Lower lobe of right lung (tissue), 2 donors: Measurements from ENCODE around the gene MLLT10. TPM values are rescaled to one million over a fixed set of nuclear protein-coding genes. Genes with fewer than 3 reads are reported as not detected.

Experiments used
- ATAC-seq, 2 donors: fragments of 200-7000 bp; cut with Tn5 transposase; one replicate each; pipeline ENCODE4 v1.9.1; 2020 to 2022; ENCODE audit warnings: mild to moderate bottlenecking in 2 of 2, moderate library complexity in 2 of 2
- DNase-seq: peaks from one replicate; pipeline ENCODE4 v3.0.0-alpha.2; 2020
- H3K27ac ChIP-seq: fragments of 200-600 bp; one replicate; pipeline ENCODE4 v1.8.0; 2022
- H3K27me3 ChIP-seq: fragments of 200-600 bp; one replicate; pipeline ENCODE4 v1.8.0; 2022; ENCODE audit warnings: low read depth
- H3K36me3 ChIP-seq: fragments of 200-600 bp; one replicate; pipeline ENCODE4 v1.8.0; 2022; ENCODE audit warnings: mild to moderate bottlenecking
- H3K4me1 ChIP-seq: fragments of 200-600 bp; one replicate; pipeline ENCODE4 v1.8.0; 2022
- H3K4me3 ChIP-seq: fragments of 200-600 bp; one replicate; pipeline ENCODE4 v1.8.0; 2022; ENCODE audit warnings: mild to moderate bottlenecking
- H3K9me3 ChIP-seq: fragments of 200-600 bp; one replicate; pipeline ENCODE4 v1.8.0; 2022
- intact Hi-C: fragments of 100-400 bp; cut with DNase I; formaldehyde crosslinking; loops from one replicate; pipeline ENCODE4 v1.11.0; 2022
- total RNA-seq: library from RNA; stranded (reverse); fragmentation: NEBNext Ultra II Directional; extraction: Animal tissue kit (Norgen Biotek cat#: 25700); gene quantifications from one replicate; pipeline ENCODE4 v1.2.1, GENCODE V29; 2021
- TF ChIP-seq, protein P1 (sequence below): fragments of 200-600 bp; IDR thresholded peaks from one replicate; pipeline ENCODE4 v1.8.0; 2022; ENCODE audit warnings: antibody characterized with exemption, mild to moderate bottlenecking
- donor health status: DM: no; HTN: yes; CAD: no; lungs with severe emphysema.

The MLLT10 gene
- total RNA-seq, 1 donor from 2014 or later, result 48.8 TPM

DNA sequence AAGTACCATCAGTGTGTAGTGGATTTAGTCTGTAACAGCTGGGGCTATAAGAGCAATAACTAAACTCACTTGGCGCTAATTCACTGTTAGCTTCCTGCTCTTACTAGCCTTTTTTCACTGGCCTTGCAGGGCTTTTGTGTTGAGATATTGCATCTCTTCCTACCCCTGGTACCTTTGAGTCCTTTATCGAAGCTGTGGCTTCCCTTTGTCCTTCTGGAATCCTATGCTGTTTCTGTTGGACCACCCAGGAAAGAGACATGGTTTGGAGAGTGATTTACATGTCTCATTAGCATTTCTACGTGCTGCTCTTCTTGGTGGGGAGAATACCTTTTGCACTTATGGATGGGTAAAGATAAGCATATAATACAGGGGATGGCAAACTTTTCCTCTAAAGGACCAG is 103.8 kb downstream of the MLLT10 start:
- Histone ChIP-seq H3K27ac (no peak overlapping the region), H3K4me3 (no peak overlapping the region), H3K36me3 (peaks cover 12% of the 10 kb centered on the region), H3K9me3 (no peaks in the 10 kb centered on the region), H3K27me3 (no peaks in the 10 kb centered on the region), H3K4me1 (peaks cover 9% of the 10 kb centered on the region)
- DNase-seq (no peak), ATAC-seq (no peak)
- intact Hi-C loops, result no loop called here
- TF ChIP-seq, protein P1, sequence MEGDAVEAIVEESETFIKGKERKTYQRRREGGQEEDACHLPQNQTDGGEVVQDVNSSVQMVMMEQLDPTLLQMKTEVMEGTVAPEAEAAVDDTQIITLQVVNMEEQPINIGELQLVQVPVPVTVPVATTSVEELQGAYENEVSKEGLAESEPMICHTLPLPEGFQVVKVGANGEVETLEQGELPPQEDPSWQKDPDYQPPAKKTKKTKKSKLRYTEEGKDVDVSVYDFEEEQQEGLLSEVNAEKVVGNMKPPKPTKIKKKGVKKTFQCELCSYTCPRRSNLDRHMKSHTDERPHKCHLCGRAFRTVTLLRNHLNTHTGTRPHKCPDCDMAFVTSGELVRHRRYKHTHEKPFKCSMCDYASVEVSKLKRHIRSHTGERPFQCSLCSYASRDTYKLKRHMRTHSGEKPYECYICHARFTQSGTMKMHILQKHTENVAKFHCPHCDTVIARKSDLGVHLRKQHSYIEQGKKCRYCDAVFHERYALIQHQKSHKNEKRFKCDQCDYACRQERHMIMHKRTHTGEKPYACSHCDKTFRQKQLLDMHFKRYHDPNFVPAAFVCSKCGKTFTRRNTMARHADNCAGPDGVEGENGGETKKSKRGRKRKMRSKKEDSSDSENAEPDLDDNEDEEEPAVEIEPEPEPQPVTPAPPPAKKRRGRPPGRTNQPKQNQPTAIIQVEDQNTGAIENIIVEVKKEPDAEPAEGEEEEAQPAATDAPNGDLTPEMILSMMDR, result no peak

DNA sequence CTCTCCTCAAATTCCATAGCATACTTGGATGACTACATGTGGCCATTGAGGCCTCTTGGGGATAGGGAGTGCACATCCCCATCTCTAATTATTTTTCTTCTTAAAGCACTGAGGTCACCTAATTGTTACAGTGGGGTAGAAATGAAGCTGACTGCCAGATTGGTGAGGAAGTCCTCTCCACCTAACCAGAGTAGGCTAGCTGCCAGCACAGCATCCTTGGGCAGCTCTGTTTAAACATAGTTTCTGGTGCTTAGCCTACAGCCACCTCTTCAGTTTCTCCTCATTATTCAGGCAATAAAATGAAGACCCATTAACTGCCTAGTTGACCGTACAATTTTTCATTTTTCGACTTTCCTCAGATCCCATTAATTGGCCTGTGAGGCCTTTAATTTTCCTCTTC is 104.6 kb downstream of the MLLT10 start:
- H3K27me3 ChIP-seq, result no peaks in the 10 kb centered on the region
- peaks cover 12% of the 10 kb centered on the region for H3K36me3 ChIP-seq
- no peak overlapping the region for H3K4me3 ChIP-seq
- peaks cover 9% of the 10 kb centered on the region for H3K4me1 ChIP-seq
- H3K9me3 ChIP-seq, result no peaks in the 10 kb centered on the region
- ATAC-seq, result no peak
- TF ChIP-seq, protein P1, result no peak
- no peak for DNase-seq
- H3K27ac ChIP-seq, result no peak overlapping the region
- intact Hi-C loops, result no loop called here

DNA sequence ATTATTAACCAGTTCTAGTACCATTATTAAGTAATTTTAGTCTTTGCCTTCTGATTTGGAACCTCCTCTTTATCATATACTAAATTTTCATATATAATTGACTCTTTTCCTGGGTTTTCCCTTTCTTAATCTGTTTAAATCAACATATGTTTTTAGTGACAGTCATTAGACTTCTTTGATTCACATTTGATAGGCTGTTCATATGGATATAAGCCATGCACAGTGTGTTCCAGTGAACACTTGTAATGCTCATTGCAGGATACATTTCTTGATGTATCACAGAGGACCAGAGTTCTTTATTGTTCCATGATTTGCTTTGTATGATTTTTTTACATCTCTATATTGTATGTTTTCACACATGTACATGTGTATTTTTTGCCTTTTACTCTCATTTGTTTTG is 114.0 kb downstream of the MLLT10 start:
- Histone ChIP-seq H3K4me1 (no peaks in the 10 kb centered on the region), H3K9me3 (no peaks in the 10 kb centered on the region), H3K4me3 (no peak overlapping the region), H3K36me3 (peaks cover 15% of the 10 kb centered on the region), H3K27me3 (no peaks in the 10 kb centered on the region), H3K27ac (no peak overlapping the region)
- TF ChIP-seq, protein P1, result no peak
- DNase-seq, result no peak
- ATAC-seq, result no peak
- intact Hi-C loops, result no loop called here

DNA sequence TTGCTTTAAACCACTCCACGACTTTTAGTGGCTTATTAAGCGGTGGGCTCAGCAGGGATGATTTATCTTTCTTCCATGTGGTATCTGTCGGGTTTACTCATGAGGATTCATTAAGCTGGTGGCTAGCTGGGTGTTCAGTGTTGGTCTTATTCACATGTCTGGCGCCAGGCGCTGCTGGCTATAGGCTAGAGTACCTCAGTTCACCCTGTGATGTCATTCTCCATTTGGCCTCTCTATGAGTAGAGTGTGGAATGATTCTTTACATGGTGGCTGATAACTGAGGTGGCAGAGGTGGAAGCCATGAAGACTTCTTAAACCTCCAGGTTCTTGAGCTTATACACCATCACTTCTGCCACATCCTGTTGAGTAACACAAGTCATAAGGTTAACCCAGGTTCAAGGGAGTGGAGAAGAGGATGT is 115.4 kb downstream of the MLLT10 start:
- Histone ChIP-seq H3K27ac (no peak overlapping the region), H3K36me3 (peaks cover 22% of the 10 kb centered on the region), H3K4me3 (no peak overlapping the region), H3K9me3 (no peaks in the 10 kb centered on the region), H3K27me3 (no peaks in the 10 kb centered on the region), H3K4me1 (no peaks in the 10 kb centered on the region)
- TF ChIP-seq, protein P1, result no peak
- intact Hi-C loops, result no loop called here
- DNase-seq (no peak), ATAC-seq (no peak)

DNA sequence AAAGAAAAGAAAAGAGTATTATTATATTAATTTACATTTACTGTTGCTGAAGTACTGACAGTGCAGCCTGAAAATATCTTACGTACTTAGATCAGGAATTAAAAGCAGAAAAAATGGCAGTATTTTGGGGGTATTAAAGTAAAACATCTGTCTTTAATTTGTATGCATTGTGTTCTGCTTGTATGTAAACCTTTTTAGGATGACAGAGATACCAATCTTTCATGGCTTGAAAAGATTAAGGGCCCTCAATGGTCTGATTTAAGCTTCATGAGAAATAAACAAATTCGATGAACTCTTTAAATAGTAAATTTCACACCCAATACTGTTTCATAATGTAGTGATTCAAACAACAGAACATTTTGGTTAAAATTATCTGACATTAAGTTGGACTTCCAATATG is 116.3 kb downstream of the MLLT10 start:
- Histone ChIP-seq H3K27ac (no peak overlapping the region), H3K4me1 (no peaks in the 10 kb centered on the region), H3K9me3 (no peaks in the 10 kb centered on the region), H3K4me3 (no peak overlapping the region), H3K27me3 (no peaks in the 10 kb centered on the region), H3K36me3 (peaks cover 22% of the 10 kb centered on the region)
- ATAC-seq (no peak), DNase-seq (no peak)
- TF ChIP-seq, protein P1, result no peak
- intact Hi-C loops, result no loop called here

DNA sequence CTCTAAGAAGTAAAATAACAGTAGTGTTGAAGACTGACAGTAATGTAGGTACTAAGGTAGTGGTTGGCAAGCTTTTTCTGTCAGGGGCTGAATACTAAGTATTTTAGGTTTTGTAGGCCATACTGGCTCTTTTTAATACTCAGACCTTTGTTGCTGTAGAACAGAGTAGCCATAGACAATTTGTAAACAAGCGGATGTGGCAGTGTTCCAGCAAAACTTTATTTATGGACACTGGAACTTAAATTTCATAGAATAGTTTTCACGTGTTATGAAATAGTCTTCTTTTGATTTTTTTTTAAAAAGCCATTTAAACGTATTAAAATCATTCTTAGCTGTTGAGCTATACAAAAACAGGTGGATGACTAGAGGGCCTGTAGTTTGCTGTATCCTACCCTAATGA is 121.2 kb downstream of the MLLT10 start:
- Histone ChIP-seq H3K4me3 (no peak overlapping the region), H3K27ac (no peak overlapping the region), H3K4me1 (no peaks in the 10 kb centered on the region), H3K9me3 (no peaks in the 10 kb centered on the region), H3K27me3 (no peaks in the 10 kb centered on the region), H3K36me3 (peaks cover 22% of the 10 kb centered on the region)
- intact Hi-C loops, result no loop called here
- DNase-seq (no peak), ATAC-seq (no peak)
- TF ChIP-seq, protein P1, result no peak
